Immature natural killer cell (primary cell): ENCODE results near the gene PRTFDC1. TPM values are rescaled to one million over a fixed set of nuclear protein-coding genes. Genes with fewer than 3 reads are reported as not detected.

ENCODE experiments used
- DNase-seq, 3 donors: peaks; one replicate each; pipeline ENCODE4 v3.0.0; 2022; ENCODE audit warnings: mixed read lengths in 1 of 3
- H3K27ac Mint-ChIP-seq, 6 donors: one replicate each; pipeline ENCODE4 v1.8.0; 2020; ENCODE audit warnings: mixed read lengths in 6 of 6, mild to moderate bottlenecking in 5 of 6, inconsistent platforms in 4 of 6, moderate library complexity in 3 of 6
- H3K27me3 Mint-ChIP-seq, 3 donors: one replicate each; pipeline ENCODE4 v1.8.0; 2020 to 2021; ENCODE audit warnings: low read depth in 3 of 3, mild to moderate bottlenecking in 3 of 3, mixed read lengths in 3 of 3, moderate library complexity in 3 of 3, inconsistent platforms in 1 of 3
- H3K36me3 Mint-ChIP-seq, 3 donors: one replicate each; pipeline ENCODE4 v1.8.0; 2020; ENCODE audit warnings: mixed read lengths in 3 of 3, inconsistent platforms in 2 of 3, mild to moderate bottlenecking in 2 of 3
- H3K4me1 Mint-ChIP-seq, 2 donors: one replicate each; pipeline ENCODE4 v1.8.0; 2020; ENCODE audit warnings: inconsistent platforms in 2 of 2, mild to moderate bottlenecking in 2 of 2, mixed read lengths in 2 of 2, moderate library complexity in 1 of 2
- H3K4me3 Mint-ChIP-seq, 5 donors: one replicate each; pipeline ENCODE4 v1.8.0; 2020; ENCODE audit warnings: mild to moderate bottlenecking in 5 of 5, mixed read lengths in 5 of 5, inconsistent platforms in 3 of 5, moderate library complexity in 3 of 5
- H3K9me3 Mint-ChIP-seq, 6 donors: one replicate each; pipeline ENCODE4 v1.8.0; 2020; ENCODE audit warnings: mild to moderate bottlenecking in 6 of 6, mixed read lengths in 6 of 6, inconsistent platforms in 4 of 6, moderate library complexity in 3 of 6
- polyA plus RNA-seq, 3 donors: library from polyadenylated mRNA; unstranded; fragments of 300-500 nt; fragmentation: Illumina TruSeq; gene quantifications; one replicate each; pipeline ENCODE4 v1.2.3, GENCODE V29; 2021

The PRTFDC1 gene
- polyA plus RNA-seq, 3 donors from 2014 or later: 0.40 to 1.3 TPM; not detected in 1

DNA sequence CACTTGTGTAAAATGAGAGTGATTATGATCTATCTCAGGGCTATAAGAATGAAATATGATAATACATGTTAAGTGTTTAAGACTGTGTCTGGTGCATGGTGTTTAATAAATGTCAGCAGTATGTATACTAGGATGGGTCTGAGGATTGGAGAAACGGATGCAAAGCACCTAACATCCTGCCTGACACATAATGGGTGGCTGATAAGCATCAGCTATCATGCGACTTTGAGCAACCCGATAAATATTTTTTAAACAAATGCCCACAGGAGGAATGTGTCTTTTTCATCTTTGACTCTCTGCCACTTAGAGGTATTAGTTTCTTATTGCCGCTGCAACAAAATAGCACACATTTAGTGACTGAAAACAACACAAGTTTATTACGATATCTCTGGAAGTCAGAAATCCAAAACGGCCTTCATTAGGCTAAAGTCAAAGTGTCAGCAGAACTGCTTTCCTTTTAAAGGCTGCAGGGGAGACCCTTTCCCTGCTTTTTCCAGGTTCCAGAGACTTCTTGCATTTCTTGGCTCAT, 135.5 kb downstream of the PRTFDC1 start:
- DNase-seq: no peak
- Mint-ChIP-seq H3K36me3 (no peaks in the 10 kb centered on the region), H3K27me3 (peaks cover 0 to 1% (median 0%) of the 10 kb centered on the region in 3 donors), H3K4me1 (no peaks in the 10 kb centered on the region), H3K27ac (no peak overlapping the region), H3K9me3 (no peaks in the 10 kb centered on the region), H3K4me3 (no peak overlapping the region)

DNA sequence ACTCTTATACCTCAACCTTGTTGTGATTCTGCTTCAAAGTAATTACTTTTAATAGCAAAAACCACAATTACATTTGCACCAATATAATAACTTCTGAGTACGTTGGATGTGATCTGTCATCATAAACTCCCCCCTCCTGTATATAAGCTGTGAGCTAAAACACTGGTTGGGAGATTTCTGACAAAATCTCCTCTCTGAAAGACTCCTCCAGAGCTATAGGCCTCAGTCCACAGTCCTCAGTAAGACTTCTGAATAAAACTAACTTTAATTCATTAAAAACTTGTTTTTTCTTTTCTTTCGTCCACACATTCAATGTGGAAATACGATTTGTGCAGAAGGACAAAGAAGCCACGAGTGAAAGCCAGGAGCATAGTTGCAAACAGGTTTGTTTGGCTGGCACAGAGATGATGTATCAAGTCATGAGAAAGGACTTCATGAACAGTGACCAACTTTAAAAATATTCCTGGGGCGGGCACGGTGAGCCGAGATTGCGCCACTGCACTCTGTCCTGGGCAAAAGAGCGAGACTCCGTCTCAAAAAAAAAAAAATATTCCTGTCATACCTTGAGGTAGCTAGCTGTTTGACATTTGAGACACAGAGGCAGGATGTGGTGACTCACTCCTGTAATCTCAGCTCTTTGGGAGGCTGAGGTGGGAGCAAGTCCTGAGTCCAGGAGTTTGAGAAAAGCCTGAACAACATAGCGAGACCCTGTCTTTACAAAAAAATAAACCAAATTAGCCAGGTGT, 137.7 kb downstream of the PRTFDC1 start:
- H3K9me3 Mint-ChIP-seq: no peaks in the 10 kb centered on the region
- H3K4me3 Mint-ChIP-seq: no peak overlapping the region
- no peak for DNase-seq
- H3K36me3 Mint-ChIP-seq: no peaks in the 10 kb centered on the region
- peaks cover 0 to 1% (median 0%) of the 10 kb centered on the region in 3 donors for H3K27me3 Mint-ChIP-seq
- H3K27ac Mint-ChIP-seq: no peak overlapping the region
- H3K4me1 Mint-ChIP-seq: no peaks in the 10 kb centered on the region

DNA sequence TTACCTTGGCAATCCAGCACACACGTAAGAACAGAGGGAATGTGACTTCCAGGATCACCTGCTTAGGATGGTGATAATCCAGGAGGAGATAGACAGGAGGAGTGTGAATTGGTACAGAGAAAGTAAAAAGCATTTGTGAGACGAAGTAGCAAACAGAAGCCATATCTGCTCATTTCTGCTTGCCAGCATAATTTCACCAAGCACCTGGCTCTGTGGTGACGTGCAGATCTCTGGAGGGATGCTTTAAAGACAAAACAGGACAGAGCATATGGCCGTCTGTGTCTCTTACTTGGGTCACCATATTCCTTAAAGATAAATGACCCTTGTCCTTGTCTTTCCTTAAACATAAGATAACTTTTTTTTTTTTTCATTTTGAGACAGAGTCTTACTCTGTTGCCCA, 138.6 kb downstream of the PRTFDC1 start:
- no peaks in the 10 kb centered on the region for H3K9me3 Mint-ChIP-seq
- H3K27me3 Mint-ChIP-seq: peaks cover 0 to 1% (median 0%) of the 10 kb centered on the region in 3 donors
- no peak for DNase-seq
- H3K27ac Mint-ChIP-seq: no peak overlapping the region
- H3K4me1 Mint-ChIP-seq: no peaks in the 10 kb centered on the region
- no peaks in the 10 kb centered on the region for H3K36me3 Mint-ChIP-seq
- H3K4me3 Mint-ChIP-seq: no peak overlapping the region

DNA sequence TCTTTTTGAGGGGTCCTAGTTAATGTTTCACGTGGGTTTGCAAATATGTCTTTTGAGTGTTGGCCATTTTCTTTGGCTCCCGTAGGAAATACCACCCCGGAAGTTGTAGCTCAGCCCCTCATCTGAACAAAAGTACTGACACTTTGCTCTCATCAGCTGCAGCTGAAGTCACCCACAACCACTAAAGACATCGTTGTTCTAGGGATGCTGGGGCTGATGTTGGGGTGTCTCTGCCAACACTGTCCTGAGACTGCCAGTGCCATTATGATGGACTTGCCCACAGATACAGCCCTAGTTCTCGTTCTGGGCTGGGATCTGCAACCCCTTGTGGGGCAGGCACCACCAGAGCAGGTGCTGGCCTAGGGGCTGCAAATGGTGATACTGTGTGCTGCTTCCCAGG, 146.1 kb downstream of the PRTFDC1 start:
- Mint-ChIP-seq H3K27ac (no peak overlapping the region), H3K4me1 (no peaks in the 10 kb centered on the region), H3K27me3 (peaks cover 0 to 2% (median 0%) of the 10 kb centered on the region in 3 donors), H3K9me3 (no peaks in the 10 kb centered on the region), H3K36me3 (no peaks in the 10 kb centered on the region), H3K4me3 (no peak overlapping the region)
- DNase-seq: no peak

DNA sequence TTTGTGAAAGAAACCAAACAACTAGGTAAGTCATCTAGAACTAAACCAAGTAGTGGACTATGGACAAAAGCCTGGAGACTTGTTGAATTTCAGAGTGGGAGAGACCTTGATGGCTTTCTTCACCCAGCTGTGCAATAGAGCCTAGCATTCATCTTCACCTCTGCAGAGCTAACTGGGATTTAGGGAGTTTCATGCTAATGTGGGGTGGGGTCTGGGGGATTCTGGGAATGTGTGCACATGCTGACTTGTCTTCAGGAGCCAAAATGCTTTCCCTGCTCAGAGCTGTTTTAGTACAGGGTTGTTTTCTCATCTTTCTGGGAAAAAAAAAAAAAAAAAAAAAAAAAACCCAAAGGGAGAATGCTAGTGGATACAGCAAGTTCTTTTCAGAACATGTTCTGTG, 147.4 kb downstream of the PRTFDC1 start:
- H3K27me3 Mint-ChIP-seq: peaks cover 0 to 2% (median 2%) of the 10 kb centered on the region in 3 donors
- H3K27ac Mint-ChIP-seq: no peak overlapping the region
- H3K4me1 Mint-ChIP-seq: no peaks in the 10 kb centered on the region
- no peak overlapping the region for H3K4me3 Mint-ChIP-seq
- H3K36me3 Mint-ChIP-seq: no peaks in the 10 kb centered on the region
- no peak for DNase-seq
- H3K9me3 Mint-ChIP-seq: no peaks in the 10 kb centered on the region

DNA sequence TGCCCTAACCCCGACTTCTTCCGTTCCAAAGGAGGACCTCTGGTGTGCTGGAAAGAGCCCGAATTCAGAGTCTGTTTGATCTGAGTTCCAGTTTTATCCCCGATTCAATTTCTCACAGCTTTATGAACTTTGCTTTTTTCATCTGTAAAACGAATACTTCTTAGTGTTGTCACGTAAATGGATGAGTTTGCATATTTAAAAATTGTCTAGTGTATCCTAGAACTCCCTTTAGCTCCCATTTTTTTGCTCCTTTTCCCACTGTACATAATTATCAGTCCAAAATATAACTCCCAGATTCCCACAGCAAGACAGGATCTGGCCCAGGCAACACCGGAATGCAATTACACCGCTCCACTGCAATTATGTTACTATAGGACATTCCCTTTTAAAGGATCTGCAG, 148.0 kb downstream of the PRTFDC1 start:
- no peak overlapping the region for H3K27ac Mint-ChIP-seq
- H3K27me3 Mint-ChIP-seq: peaks cover 0 to 2% (median 2%) of the 10 kb centered on the region in 3 donors
- H3K4me1 Mint-ChIP-seq: no peaks in the 10 kb centered on the region
- no peak for DNase-seq
- H3K36me3 Mint-ChIP-seq: no peaks in the 10 kb centered on the region
- H3K9me3 Mint-ChIP-seq: no peaks in the 10 kb centered on the region
- H3K4me3 Mint-ChIP-seq: no peak overlapping the region

DNA sequence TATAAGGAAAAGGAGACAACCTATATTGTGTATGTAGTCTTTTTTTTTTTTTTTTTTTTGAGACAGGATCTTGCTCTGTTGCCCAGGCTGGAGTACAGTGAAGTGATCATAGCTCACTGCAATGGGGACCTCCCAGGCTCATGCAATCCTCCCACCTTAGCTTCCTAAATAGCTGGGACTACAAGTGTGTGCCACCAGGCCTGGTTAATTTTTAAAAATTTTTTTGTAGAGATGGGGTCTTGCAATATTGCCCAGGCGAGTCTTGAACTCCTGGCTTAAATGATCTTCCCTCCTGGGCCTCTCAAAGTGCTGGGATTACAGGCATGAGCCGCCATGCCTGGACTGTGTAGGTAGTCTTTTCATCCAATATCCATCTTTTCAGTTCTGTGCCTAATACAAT, 150.0 kb downstream of the PRTFDC1 start:
- H3K4me3 Mint-ChIP-seq: no peak overlapping the region
- no peaks in the 10 kb centered on the region for H3K36me3 Mint-ChIP-seq
- H3K9me3 Mint-ChIP-seq: no peaks in the 10 kb centered on the region
- H3K27me3 Mint-ChIP-seq: peaks cover 0 to 2% (median 2%) of the 10 kb centered on the region in 3 donors
- no peak overlapping the region for H3K27ac Mint-ChIP-seq
- no peak for DNase-seq
- H3K4me1 Mint-ChIP-seq: no peaks in the 10 kb centered on the region

DNA sequence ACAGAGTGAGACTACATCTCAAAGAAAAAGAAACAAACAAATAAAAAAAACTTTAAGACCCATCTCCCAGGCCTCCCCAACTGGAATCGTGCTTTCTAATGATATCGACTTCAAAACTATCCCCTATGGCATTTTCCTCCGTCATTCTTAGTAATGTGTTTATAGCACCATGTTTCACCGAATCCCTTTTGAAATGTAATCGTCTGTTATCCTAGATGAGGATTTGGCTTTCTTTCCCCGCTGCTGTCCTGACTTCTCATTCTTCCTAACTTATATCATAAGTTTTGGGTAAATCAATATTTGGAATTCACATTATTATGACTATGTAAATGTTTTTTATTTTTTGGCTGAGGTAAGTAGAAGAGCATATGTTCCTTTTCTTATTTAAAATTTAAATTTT, 151.5 kb downstream of the PRTFDC1 start:
- Mint-ChIP-seq H3K4me3 (no peak overlapping the region), H3K4me1 (no peaks in the 10 kb centered on the region), H3K9me3 (no peaks in the 10 kb centered on the region), H3K36me3 (no peaks in the 10 kb centered on the region), H3K27ac (no peak overlapping the region), H3K27me3 (peaks cover 0 to 2% (median 2%) of the 10 kb centered on the region in 3 donors)
- no peak for DNase-seq

Other genes with a start within 250 kb of the PRTFDC1 start
- 1 to 10 TPM in 2 of 3 donors, under 1 TPM in 1; 0.43 to 4.4 (median 3.1) TPM for gene ARHGAP21, start 228.7 kb downstream of the PRTFDC1 start, polyA plus RNA-seq
- gene ENKUR, start 63.6 kb upstream of the PRTFDC1 start, polyA plus RNA-seq: 1 to 10 TPM in 1 of 3 donors, under 1 TPM in 1, not detected in 1; 0.12 to 1.4 TPM
- 1 to 10 TPM in 2 of 3 donors, under 1 TPM in 1; 0.90 to 2.0 (median 1.9) TPM for gene THNSL1, start 64.0 kb upstream of the PRTFDC1 start, polyA plus RNA-seq
- gene GPR158, start 222.4 kb upstream of the PRTFDC1 start, polyA plus RNA-seq: not detected